ENCODE measurements around the gene SLC35F2. TPM values are rescaled to one million over a fixed set of nuclear protein-coding genes. Genes with fewer than 3 reads are reported as not detected.
"Not testable (repeated sequence)": the region's sequence is repeated elsewhere in the genome, so short reads cannot be mapped to it uniquely, and the experiment has no call there.

The SLC35F2 gene
- total RNA-seq, 1 donor from 2014 or later = 11.7 TPM

DNA sequence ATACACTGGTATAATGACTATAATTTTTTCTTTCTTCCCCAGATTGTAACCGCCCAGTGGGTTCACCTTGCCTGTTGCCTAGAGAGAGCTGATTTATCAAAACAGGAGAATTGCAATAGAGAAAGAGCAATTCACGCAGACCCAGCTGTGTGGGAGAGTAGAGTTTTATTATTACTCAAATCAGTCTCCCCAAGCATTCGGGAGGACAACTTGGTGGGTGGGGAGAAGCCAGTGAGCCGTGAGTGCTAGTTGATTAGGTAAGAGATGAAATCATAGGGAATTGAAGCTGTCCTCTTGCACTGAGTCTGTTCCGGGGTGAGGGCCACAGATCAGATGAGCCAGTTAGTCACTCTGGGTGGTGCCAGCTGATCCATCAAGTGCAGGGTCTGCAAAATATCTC, 73.2 kb downstream of the SLC35F2 start:
- no peak for DNase-seq

- DNase-seq = no peak
These were observed 75.5 kb downstream of the SLC35F2 start for GRCh38 chr11:107783121-107783520.

DNA sequence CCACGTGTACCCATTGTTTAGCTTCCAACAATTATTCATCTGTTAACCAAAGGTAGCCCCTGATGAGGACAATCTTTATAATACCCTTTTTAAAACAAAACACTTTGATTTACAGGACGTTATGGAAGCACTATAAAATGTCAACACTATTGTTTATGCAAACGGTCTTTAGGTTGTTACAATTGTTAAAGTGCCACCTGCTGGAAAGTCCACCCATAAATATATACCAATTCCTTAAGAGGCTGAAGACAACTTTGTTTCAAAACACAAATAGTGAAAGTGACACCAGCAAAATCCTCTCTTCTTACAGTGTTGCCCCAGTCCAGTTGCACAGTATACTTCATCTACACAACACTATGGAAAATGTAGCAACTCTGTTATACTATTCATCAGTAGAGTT, 77.8 kb downstream of the SLC35F2 start:
- no peak for DNase-seq

- DNase-seq = no peak
These were observed 78.5 kb downstream of the SLC35F2 start for GRCh38 chr11:107780136-107780535.

DNA sequence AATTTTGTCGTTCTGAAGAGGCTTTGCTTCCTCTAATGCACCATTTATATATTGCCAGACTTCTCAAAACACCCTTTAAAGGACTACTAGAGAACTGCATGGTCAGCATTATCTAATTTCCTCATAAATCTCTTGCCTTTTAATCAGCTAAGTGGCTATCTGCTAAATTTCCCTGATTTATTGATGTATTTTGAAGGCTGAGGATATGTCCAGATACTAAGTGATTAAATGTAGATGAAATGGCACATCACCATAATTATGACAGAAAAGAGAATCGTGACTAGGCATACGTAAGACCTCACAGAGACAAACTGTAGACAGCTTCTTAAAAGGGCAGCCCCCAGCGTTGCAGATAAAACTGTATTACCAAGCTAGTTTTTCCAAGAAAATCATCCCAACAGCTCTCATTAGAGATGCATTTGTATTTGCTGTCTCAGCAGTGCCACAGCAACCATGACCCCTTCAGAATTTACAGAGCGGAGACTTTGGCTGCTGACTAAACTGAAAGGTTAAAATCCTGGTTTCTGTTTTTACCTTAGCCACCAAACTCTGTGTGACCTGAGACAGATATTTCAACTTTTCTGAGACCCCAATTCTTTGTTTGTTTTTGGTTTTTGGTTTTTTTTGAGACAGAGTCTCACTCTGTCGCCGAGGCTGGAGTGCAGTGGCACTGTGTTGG, 79.6 kb downstream of the SLC35F2 start:
- DNase-seq = no peak

DNA sequence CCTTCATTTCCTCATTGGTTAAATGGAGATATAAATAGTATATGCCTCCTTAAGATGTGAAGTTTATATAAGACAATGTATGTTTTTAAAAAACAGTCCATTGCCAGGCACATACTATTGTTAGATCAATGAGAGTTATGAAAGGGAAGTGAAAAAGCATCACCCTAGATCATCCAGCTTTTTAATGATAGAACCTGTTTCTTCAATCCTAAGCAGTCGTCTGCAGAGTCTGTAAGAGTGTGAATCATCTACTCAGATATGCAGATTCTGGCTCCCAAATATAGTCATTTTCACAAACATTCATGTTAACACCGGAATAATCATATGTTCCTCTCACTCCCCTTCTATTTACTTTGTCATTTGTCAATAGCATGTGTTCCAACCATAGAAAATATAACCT, 81.5 kb downstream of the SLC35F2 start:
- DNase-seq = no peak

DNA sequence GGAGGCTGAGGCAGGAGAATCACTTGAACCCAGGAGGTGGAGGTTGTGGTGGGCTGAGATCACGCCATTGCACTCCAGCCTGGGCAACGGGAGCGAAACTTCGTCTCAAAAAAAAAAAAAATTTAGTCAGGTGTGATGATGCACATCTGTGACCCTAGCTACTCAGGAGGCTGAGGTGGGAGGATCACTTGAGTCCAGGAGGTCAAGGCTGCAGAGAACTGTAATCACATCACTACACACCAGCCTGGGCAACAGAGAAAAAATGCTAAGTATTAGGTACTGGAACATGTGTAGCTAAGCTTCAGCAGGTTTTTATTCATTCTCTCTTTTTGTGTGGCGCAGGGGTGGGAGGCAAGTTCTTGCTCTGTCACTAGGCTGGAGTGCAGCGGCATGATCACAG, 82.5 kb downstream of the SLC35F2 start:
- no peak for DNase-seq

DNA sequence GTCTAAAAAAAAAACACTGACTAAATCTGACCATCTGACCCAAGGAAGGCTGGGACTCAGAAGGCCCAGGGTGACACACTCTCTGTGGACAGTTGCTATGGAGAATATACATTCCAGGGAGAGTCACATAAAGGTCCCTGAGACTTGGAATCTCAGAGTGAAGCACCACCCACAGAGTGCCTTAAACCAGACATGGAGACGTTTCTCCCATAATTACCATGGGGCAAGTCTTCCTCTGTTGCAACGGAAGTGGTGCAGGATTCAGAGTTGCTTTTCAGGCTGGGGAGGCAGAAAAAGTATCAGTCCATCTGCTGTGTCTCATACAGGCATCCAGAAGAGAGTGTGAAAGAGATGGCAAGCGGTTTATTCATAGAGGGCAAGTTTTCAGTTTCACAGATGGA, 88.0 kb downstream of the SLC35F2 start:
- DNase-seq = no peak

DNA sequence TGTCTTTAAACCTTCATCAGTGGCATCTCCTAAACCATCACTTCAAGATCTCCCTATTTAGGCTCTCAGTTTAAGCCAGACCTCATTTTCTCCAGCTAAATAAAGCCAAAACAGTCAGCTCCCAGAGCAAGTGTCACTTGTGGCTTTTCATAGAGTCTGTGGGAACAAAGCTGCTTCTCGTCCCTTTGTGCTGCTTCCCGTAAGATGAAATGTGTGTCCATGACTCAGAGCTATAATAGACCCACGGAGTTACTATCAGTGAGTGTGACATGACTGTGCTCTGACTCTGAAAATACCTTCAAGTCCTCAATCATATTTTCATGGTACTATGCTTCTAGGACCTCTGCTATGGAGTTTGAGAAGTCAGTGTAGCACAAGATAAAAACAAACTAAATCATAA, 89.4 kb downstream of the SLC35F2 start:
- DNase-seq = no peak

DNA sequence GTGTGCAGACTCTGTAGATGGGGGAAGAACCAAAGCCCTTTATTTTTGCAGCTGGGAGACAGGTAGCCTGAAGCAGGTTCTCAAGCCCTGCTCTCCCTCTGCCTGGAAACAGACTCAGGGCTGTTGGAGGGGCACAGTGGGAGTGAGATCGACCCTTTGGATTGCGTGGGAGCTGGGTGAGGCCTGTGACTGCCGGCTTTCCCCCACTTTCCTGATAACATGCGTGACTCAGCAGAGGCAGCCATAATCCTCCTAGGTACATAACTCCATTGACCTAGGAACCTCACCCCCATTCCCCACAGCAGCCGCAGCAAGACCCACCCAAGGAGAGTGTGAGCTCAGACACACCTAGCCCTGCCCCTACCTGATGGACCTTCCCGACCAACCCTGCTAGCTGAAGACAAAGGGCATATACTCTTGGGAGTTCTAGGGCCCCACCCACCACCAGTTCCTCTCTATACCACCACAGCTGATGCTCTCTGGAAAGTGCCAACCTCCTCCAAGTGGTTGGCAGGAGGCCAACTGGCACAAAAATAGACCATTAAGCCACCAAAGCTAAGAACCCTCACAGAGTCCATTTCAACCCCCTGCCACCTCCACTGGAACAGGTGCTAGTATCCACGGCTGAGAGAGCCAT, 99.8 kb downstream of the SLC35F2 start:
- DNase-seq = not testable (repeated sequence)

GRCh38 chr11:107757661-107758060, 100.9 kb downstream of the SLC35F2 start:
- DNase-seq = no peak

DNA sequence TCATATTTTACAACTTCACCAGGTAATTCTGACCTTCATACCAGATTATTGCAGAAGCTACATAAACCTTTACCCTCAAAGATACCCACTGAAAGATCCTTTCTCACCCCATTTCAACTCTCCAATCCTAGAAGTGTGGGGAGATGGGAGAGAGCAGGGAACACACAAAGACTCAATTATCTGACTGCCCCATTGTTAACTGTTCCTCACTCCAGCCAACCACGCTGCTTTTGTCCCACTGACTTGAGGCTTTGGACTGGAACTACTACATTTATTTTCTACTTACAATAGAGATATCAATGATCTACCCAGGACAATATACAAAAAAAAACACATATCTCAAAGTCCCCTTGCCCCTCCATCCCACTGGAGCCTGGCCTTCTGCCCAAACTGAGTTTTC, 102.0 kb downstream of the SLC35F2 start:
- no peak for DNase-seq

DNA sequence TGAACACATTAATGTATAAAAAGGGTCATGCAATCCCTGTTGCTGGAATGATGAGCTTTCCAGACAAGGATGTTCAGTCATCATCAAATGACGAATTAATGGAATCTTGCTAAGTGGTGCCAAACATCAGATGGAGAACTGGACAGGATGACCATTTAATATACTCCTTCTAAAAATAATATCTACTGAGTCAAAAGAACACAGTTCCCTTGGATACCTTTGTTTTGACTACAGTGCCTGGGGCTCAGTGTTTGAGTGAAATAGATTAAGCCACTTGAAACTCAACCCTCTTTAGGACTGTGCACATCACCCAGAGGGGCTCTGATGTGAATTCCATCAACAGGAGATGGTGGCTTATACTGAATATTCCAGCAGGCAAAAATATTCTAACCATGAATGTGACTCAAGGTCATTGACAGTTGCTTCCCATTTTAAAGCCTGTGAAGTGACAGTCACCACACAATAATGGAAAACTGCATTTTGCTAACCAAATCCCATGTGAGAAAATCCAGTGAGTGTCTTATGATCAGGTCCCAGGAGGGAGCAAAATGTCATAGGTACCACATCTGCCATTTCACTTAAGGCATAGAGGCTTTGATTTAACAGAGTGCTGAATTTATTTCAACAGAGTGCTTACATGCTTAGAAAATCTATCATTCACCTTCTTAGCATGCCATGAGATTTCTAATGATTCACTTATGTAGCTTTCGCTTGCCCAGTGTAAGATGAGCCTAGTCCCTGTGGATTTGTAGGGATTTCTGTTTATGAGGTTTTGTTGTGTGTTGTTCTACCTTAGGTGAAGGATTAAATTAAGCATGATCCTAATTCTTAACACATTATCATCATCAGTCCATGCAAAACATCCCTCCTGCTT, 105.4 kb downstream of the SLC35F2 start:
- no peak for DNase-seq

GRCh38 chr11:107752508-107752907, 106.1 kb downstream of the SLC35F2 start:
- no peak for DNase-seq

DNA sequence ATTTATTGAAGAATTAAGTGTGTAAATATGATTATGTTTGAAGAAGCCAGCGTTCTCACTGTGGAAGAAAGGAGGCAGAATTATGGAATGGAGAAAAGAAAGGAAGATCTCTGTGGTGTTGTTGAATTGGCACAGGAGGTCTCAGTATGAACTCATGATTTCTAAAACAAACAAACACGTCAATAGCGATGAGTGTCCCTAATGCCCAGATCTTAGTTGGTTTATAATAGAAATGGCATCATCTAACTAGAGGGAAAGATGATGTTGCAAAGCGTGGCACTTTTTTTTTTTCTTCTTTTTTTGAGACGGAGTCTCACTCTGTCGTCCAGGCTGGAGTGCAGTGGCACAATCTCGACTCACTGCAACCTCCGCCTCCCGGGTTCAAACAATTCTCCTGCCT, 107.5 kb downstream of the SLC35F2 start:
- no peak for DNase-seq

DNA sequence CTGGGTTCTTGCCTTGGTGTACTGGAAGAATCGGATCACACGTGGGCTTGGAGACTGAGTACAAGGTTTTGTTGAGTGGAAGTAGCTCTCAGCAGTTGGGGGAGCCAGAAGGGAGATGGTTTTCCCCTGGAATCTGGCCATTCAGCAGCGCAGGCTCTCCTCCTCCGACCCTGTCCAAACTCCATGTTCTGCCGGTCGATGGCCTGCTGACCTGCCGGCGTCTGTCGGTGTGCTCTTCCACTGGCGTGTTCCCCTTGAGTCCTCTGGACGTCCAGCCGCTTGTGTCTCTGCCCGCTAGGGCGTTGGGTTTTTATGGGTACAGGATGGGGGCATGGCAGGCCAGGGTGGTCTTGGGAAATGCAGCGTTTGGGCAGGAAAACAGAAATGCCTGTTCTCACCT, 108.3 kb downstream of the SLC35F2 start:
- DNase-seq = no peak

- DNase-seq = no peak
These were observed 111.0 kb downstream of the SLC35F2 start for GRCh38 chr11:107747622-107748021.

GRCh38 chr11:107744736-107745135, 113.9 kb downstream of the SLC35F2 start:
- DNase-seq = no peak

DNA sequence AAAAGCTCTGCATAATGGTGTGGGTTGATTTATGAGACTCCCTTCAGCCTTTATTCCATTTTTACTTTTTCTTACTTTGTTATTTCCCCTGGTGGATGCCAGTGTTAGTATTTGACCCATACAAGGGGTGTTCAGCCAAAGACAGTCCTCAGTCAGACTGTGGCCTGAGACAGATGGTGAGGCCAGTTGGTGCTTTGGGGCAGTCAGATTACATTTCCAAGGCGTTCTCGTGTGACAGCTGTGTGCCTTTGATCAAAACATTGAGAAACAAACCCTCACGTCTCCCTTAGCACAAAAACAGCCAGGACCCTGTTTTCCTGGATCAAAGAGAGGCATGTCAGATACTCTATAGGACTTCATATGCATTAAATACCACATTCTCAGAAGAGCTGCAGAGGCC, 115.4 kb downstream of the SLC35F2 start:
- DNase-seq = no peak

GRCh38 chr11:107741044-107741823, 117.4 kb downstream of the SLC35F2 start:
- no peak for DNase-seq
